CD4-positive, alpha-beta memory T cell (primary cell): ENCODE results near the gene NDUFV3. TPM values are rescaled to one million over a fixed set of nuclear protein-coding genes. Genes with fewer than 3 reads are reported as not detected.
A peak's percentile ranks its signal among the peaks of the same experiment; 100 is the strongest.
"Not testable (repeated sequence)": the region's sequence is repeated elsewhere in the genome, so short reads cannot be mapped to it uniquely, and the experiment has no call there.

Source experiments
- CTCF ChIA-PET: fragments of 350-600 bp; sonication (Branson Sonifier 250); formaldehyde crosslinking; loops from one replicate; lab custom pipeline; 2021; ENCODE audit warnings: inconsistent platforms; ENCODE audit not compliant: partially characterized antibody; lab: Charles Lee
- POLR2A ChIA-PET: fragments of 350-600 bp; sonication (Branson Sonifier 250); formaldehyde crosslinking; loops from one replicate; lab custom pipeline; 2021; ENCODE audit not compliant: partially characterized antibody; lab: Charles Lee
- DNase-seq, 5 donors: peaks; one replicate each; pipeline versions ENCODE4 v3.0.0 to v3.0.0-alpha.2; 2020 to 2022; ENCODE audit warnings: mixed read lengths in 1 of 5
- H3K27ac ChIP-seq: one replicate; pipeline ENCODE4 v1.7.0; 2013; ENCODE audit warnings: low read depth, low read length
- H3K27me3 ChIP-seq: 2 replicates; pipeline ENCODE4 v1.7.0; 2013; ENCODE audit warnings: mild to moderate bottlenecking, low read length, moderate library complexity; ENCODE audit not compliant: insufficient read depth
- H3K36me3 ChIP-seq: 2 replicates; pipeline ENCODE4 v1.7.0; 2013; ENCODE audit warnings: mild to moderate bottlenecking, low read length, moderate library complexity; ENCODE audit not compliant: insufficient read depth
- H3K4me1 ChIP-seq: 2 replicates; pipeline ENCODE4 v1.7.0; 2013; ENCODE audit warnings: mild to moderate bottlenecking, low read length, moderate library complexity; ENCODE audit not compliant: insufficient read depth
- H3K4me3 ChIP-seq, 2 donors: one replicate each; pipeline ENCODE4 v1.7.0; 2013; ENCODE audit warnings: low read length in 2 of 2, mild to moderate bottlenecking in 1 of 2
- H3K9me3 ChIP-seq, 2 donors: one replicate each; pipeline ENCODE4 v1.7.0; 2013; ENCODE audit warnings: low read length in 2 of 2, control low read depth in 1 of 2; ENCODE audit not compliant: control insufficient read depth in 1 of 2
- H3K27ac Mint-ChIP-seq, 7 donors: one replicate each; pipeline ENCODE4 v1.8.0; 2020 to 2021; ENCODE audit warnings: mixed read lengths in 7 of 7, mild to moderate bottlenecking in 6 of 7, inconsistent platforms in 3 of 7, moderate library complexity in 3 of 7
- H3K27me3 Mint-ChIP-seq, 2 donors: one replicate each; pipeline ENCODE4 v1.8.0; 2020 to 2021; ENCODE audit warnings: mixed read lengths in 2 of 2
- H3K36me3 Mint-ChIP-seq, 2 donors: one replicate each; pipeline ENCODE4 v1.8.0; 2020 to 2021; ENCODE audit warnings: mixed read lengths in 2 of 2, inconsistent platforms in 1 of 2, mild to moderate bottlenecking in 1 of 2
- H3K4me1 Mint-ChIP-seq, 4 donors: one replicate each; pipeline ENCODE4 v1.8.0; 2020 to 2021; ENCODE audit warnings: mixed read lengths in 4 of 4, mild to moderate bottlenecking in 1 of 4
- H3K4me3 Mint-ChIP-seq, 8 donors: one replicate each; pipeline ENCODE4 v1.8.0; 2020 to 2021; ENCODE audit warnings: mixed read lengths in 8 of 8, mild to moderate bottlenecking in 7 of 8, moderate library complexity in 6 of 8, inconsistent platforms in 3 of 8
- H3K9me3 Mint-ChIP-seq, 8 donors: one replicate each; pipeline ENCODE4 v1.8.0; 2020 to 2021; ENCODE audit warnings: mixed read lengths in 8 of 8, mild to moderate bottlenecking in 5 of 8, inconsistent platforms in 3 of 8, moderate library complexity in 1 of 8
- intact Hi-C: fragments of 100-400 bp; cut with micrococcal nuclease; formaldehyde crosslinking; loops from one replicate; pipeline ENCODE4 v1.15.1; 2023
- polyA plus RNA-seq, 2 donors: library from polyadenylated mRNA; unstranded; fragments of 300-500 nt; fragmentation: Illumina TruSeq; gene quantifications; one replicate each; pipeline ENCODE4 v1.2.3, GENCODE V29; 2021
- total RNA-seq, 2 experiments: library from RNA; stranded (reverse); gene quantifications; one replicate each; pipeline ENCODE4 v1.2.3, GENCODE V29; 2021

The NDUFV3 gene
- total and polyA plus RNA-seq, 4 experiments from 2014 or later = 9.1 to 33.2 (median 25.8) TPM

- H3K9me3 ChIP-seq, POLR2A ChIA-PET, intact Hi-C loops, H3K27ac ChIP-seq, H3K4me3 ChIP-seq, H3K27me3 Mint-ChIP-seq, H3K27me3 ChIP-seq, H3K4me3 Mint-ChIP-seq, H3K27ac Mint-ChIP-seq, CTCF ChIA-PET, DNase-seq, H3K9me3 Mint-ChIP-seq: not testable (repeated sequence)
- H3K36me3 Mint-ChIP-seq = peaks cover 38 to 61% of the 10 kb centered on the region in 2 donors
- Histone ChIP-seq H3K36me3 (peaks cover 25% of the 10 kb centered on the region), H3K4me1 (peaks cover 23% of the 10 kb centered on the region)
- peaks cover 18 to 33% (median 26%) of the 10 kb centered on the region in 4 donors for H3K4me1 Mint-ChIP-seq
These were observed 17.3 kb upstream of the NDUFV3 start for GRCh38 chr21:42875811-42876210.

GRCh38 chr21:42878678-42878992, 14.5 kb upstream of the NDUFV3 start:
- Histone ChIP-seq H3K9me3 (no peaks in the 10 kb centered on the region), H3K27me3 (no peaks in the 10 kb centered on the region), H3K27ac (peak overlapping the region; percentile 92), H3K4me1 (peaks cover 23% of the 10 kb centered on the region), H3K4me3 (peak overlapping the region; percentile 79 to 98), H3K36me3 (peaks cover 4% of the 10 kb centered on the region)
- DNase-seq = peak in 3 of 5 donors; percentile 7 to 16 (median 10)
- H3K27me3 Mint-ChIP-seq = peaks cover 0 to 3% of the 10 kb centered on the region in 2 donors
- H3K36me3 Mint-ChIP-seq = peaks cover 18 to 39% of the 10 kb centered on the region in 2 donors
- H3K4me1 Mint-ChIP-seq = peaks cover 19 to 41% (median 24%) of the 10 kb centered on the region in 4 donors
- intact Hi-C loops = no loop called here
- POLR2A ChIA-PET = interaction anchor here (1.1 to 4.4 kb wide), 3 partner anchors 14 to 131 kb away, joined by 4 to 54 read pairs (median 5); partner anchors contain the start of genes NDUFV3 and PKNOX1
- no peaks in the 10 kb centered on the region for H3K9me3 Mint-ChIP-seq
- H3K27ac Mint-ChIP-seq = peak overlapping the region; percentile 96 to 100 (median 98)
- peak overlapping the region; percentile 96 to 98 (median 97) for H3K4me3 Mint-ChIP-seq
- CTCF ChIA-PET = no interaction called here

- CTCF ChIA-PET = no interaction called here
- POLR2A ChIA-PET = interaction anchor here (0.6 to 4.4 kb wide), 5 partner anchors 9 to 132 kb away, joined by 3 to 54 read pairs (median 4); partner anchors contain the start of genes NDUFV3 and PKNOX1
- H3K9me3 Mint-ChIP-seq = no peaks in the 10 kb centered on the region
- H3K4me3 Mint-ChIP-seq = peak within 1 kb of the TSS; percentile 96 to 98 (median 97)
- intact Hi-C loops = loop anchor here (1.0 kb wide), 2 partner anchors 14 to 95 kb away; partner anchors contain the start of genes NDUFV3 and PKNOX1
- peaks cover 19 to 41% (median 24%) of the 10 kb centered on the region in 4 donors for H3K4me1 Mint-ChIP-seq
- peaks cover 0 to 3% of the 10 kb centered on the region in 2 donors for H3K27me3 Mint-ChIP-seq
- peak; percentile 98 to 99 (median 99) for DNase-seq
- peaks cover 15 to 34% of the 10 kb centered on the region in 2 donors for H3K36me3 Mint-ChIP-seq
- no peaks in the 10 kb centered on the region for H3K9me3 ChIP-seq
- H3K4me3 ChIP-seq = peak within 1 kb of the TSS; percentile 79 to 98
- no peaks in the 10 kb centered on the region for H3K27me3 ChIP-seq
- H3K27ac ChIP-seq = peak within 1 kb of the TSS; percentile 92
- no peaks in the 10 kb centered on the region for H3K36me3 ChIP-seq
- H3K27ac Mint-ChIP-seq = peak within 1 kb of the TSS; percentile 98 to 100 (median 99)
- H3K4me1 ChIP-seq = peaks cover 23% of the 10 kb centered on the region
These were observed 13.9 kb upstream of the NDUFV3 start, which contains the start of gene WDR4 for GRCh38 chr21:42878993-42879787. TSS of gene WDR4 (minus strand) at chr21:42879539. CDS start at chr21:42879495, 44 bp downstream.

- H3K27ac Mint-ChIP-seq = peak overlapping the region; percentile 98 to 100 (median 99)
- POLR2A ChIA-PET = interaction anchor here (1.0 to 4.4 kb wide), 2 partner anchors 10 to 13 kb away, joined by 3 to 54 read pairs; partner anchors contain the start of gene NDUFV3
- H3K27me3 ChIP-seq = no peaks in the 10 kb centered on the region
- intact Hi-C loops = no loop called here
- H3K4me3 ChIP-seq = peak overlapping the region in 1 of 2 donors; percentile 98
- peaks cover 23% of the 10 kb centered on the region for H3K4me1 ChIP-seq
- H3K27ac ChIP-seq = peak overlapping the region; percentile 92
- H3K4me3 Mint-ChIP-seq = peak overlapping the region; percentile 96 to 98 (median 97)
- H3K9me3 ChIP-seq = no peaks in the 10 kb centered on the region
- peaks cover 19 to 41% (median 24%) of the 10 kb centered on the region in 4 donors for H3K4me1 Mint-ChIP-seq
- H3K9me3 Mint-ChIP-seq = no peaks in the 10 kb centered on the region
- CTCF ChIA-PET = no interaction called here
- peaks cover 7 to 24% of the 10 kb centered on the region in 2 donors for H3K36me3 Mint-ChIP-seq
- peaks cover 0 to 3% of the 10 kb centered on the region in 2 donors for H3K27me3 Mint-ChIP-seq
- DNase-seq = no peak
- no peaks in the 10 kb centered on the region for H3K36me3 ChIP-seq
These were observed 12.8 kb upstream of the NDUFV3 start for GRCh38 chr21:42880352-42880751.

GRCh38 chr21:42883921-42884320, 9.2 kb upstream of the NDUFV3 start:
- Mint-ChIP-seq H3K27me3 (peaks cover 0 to 3% of the 10 kb centered on the region in 2 donors), H3K9me3 (no peaks in the 10 kb centered on the region), H3K4me3 (no peak overlapping the region), H3K36me3 (peaks cover 3 to 7% of the 10 kb centered on the region in 2 donors), H3K4me1 (peaks cover 13 to 24% (median 15%) of the 10 kb centered on the region in 4 donors), H3K27ac (no peak overlapping the region)
- DNase-seq = no peak
- peaks cover 9% of the 10 kb centered on the region for H3K4me1 ChIP-seq
- no peak overlapping the region for H3K4me3 ChIP-seq
- H3K27me3 ChIP-seq = no peaks in the 10 kb centered on the region
- intact Hi-C loops = no loop called here
- ChIA-PET POLR2A (no interaction called here), CTCF (no interaction called here)
- H3K9me3 ChIP-seq = no peaks in the 10 kb centered on the region
- H3K27ac ChIP-seq = no peak overlapping the region
- H3K36me3 ChIP-seq = no peaks in the 10 kb centered on the region

- H3K27ac ChIP-seq = no peak overlapping the region
- peaks cover 1 to 2% (median 2%) of the 10 kb centered on the region in 4 donors for H3K4me1 Mint-ChIP-seq
- DNase-seq = no peak
- ChIA-PET POLR2A (interaction anchor here (1.2 kb wide), 1 partner anchor 8 kb away, joined by 3 read pairs; no protein-coding TSS in a partner anchor), CTCF (no interaction called here)
- intact Hi-C loops = no loop called here
- peaks cover 2% of the 10 kb centered on the region for H3K4me1 ChIP-seq
- H3K27ac Mint-ChIP-seq = no peak overlapping the region
- no peaks in the 10 kb centered on the region for H3K36me3 ChIP-seq
- H3K4me3 ChIP-seq = no peak overlapping the region
- no peaks in the 10 kb centered on the region for H3K9me3 ChIP-seq
- H3K27me3 ChIP-seq = no peaks in the 10 kb centered on the region
- no peaks in the 10 kb centered on the region for H3K27me3 Mint-ChIP-seq
- no peak overlapping the region for H3K4me3 Mint-ChIP-seq
- no peaks in the 10 kb centered on the region for H3K9me3 Mint-ChIP-seq
- H3K36me3 Mint-ChIP-seq = no peaks in the 10 kb centered on the region
These were observed 5.8 kb upstream of the NDUFV3 start for GRCh38 chr21:42887326-42887725.

GRCh38 chr21:42892582-42892930, 553 bp upstream of the NDUFV3 start:
- CTCF ChIA-PET = interaction anchor here (1.0 to 1.3 kb wide), 2 partner anchors 8 to 15 kb away, joined by 3 read pairs; no protein-coding TSS in a partner anchor
- Mint-ChIP-seq H3K27me3 (no peaks in the 10 kb centered on the region), H3K27ac (peak overlapping the region; percentile 90 to 99 (median 97)), H3K4me1 (peaks cover 9 to 20% (median 12%) of the 10 kb centered on the region in 4 donors), H3K4me3 (peak overlapping the region; percentile 87 to 94 (median 91)), H3K36me3 (peaks cover 5 to 13% of the 10 kb centered on the region in 2 donors), H3K9me3 (no peaks in the 10 kb centered on the region)
- DNase-seq = no peak
- Histone ChIP-seq H3K9me3 (no peaks in the 10 kb centered on the region), H3K27ac (peak overlapping the region; percentile 95), H3K27me3 (no peaks in the 10 kb centered on the region), H3K36me3 (peaks cover 6% of the 10 kb centered on the region), H3K4me1 (peaks cover 15% of the 10 kb centered on the region), H3K4me3 (peak overlapping the region in 1 of 2 donors; percentile 69)
- POLR2A ChIA-PET = interaction anchor here (0.7 to 2.5 kb wide), 11 partner anchors 11 to 1446 kb away, joined by 3 to 54 read pairs (median 4); partner anchors contain the start of genes CFAP410, HSF2BP, PKNOX1 and RRP1B
- intact Hi-C loops = loop anchor here (10.0 kb wide), 1 partner anchor 398 kb away; the partner anchor contains the start of gene RSPH1
